Mucosa of gallbladder (tissue), 1 donor: ENCODE data around the gene FILIP1L. TPM values are rescaled to one million over a fixed set of nuclear protein-coding genes. Genes with fewer than 3 reads are reported as not detected.

Source experiments
- DNase-seq: peaks from one replicate; pipeline ENCODE4 v3.0.0-alpha.2; 2020; ENCODE audit warnings: low spot score
- total RNA-seq: library from RNA; stranded (reverse); gene quantifications from one replicate; pipeline ENCODE4 v1.2.1, GENCODE V29; 2021
- donor health status: DM: no; HTN: no; CAD: no.

Gene FILIP1L
- total RNA-seq, 1 donor from 2014 or later: 142 TPM

- no peak for DNase-seq
Observed at GRCh38 chr3:100125161-100125938, 11.0 kb upstream of the FILIP1L start.

- DNase-seq: no peak
Observed at GRCh38 chr3:100124201-100124761, 10.0 kb upstream of the FILIP1L start.

- DNase-seq: no peak
Observed at GRCh38 chr3:100123112-100123511, 8.8 kb upstream of the FILIP1L start.

- DNase-seq: no peak
Observed at GRCh38 chr3:100122321-100122720, 8.0 kb upstream of the FILIP1L start.

GRCh38 chr3:100120693-100121092 is 6.4 kb upstream of the FILIP1L start:
- no peak for DNase-seq

- no peak for DNase-seq
Observed at GRCh38 chr3:100120012-100120411, 5.7 kb upstream of the FILIP1L start.

GRCh38 chr3:100117093-100117492 is 2.8 kb upstream of the FILIP1L start:
- no peak for DNase-seq

DNA sequence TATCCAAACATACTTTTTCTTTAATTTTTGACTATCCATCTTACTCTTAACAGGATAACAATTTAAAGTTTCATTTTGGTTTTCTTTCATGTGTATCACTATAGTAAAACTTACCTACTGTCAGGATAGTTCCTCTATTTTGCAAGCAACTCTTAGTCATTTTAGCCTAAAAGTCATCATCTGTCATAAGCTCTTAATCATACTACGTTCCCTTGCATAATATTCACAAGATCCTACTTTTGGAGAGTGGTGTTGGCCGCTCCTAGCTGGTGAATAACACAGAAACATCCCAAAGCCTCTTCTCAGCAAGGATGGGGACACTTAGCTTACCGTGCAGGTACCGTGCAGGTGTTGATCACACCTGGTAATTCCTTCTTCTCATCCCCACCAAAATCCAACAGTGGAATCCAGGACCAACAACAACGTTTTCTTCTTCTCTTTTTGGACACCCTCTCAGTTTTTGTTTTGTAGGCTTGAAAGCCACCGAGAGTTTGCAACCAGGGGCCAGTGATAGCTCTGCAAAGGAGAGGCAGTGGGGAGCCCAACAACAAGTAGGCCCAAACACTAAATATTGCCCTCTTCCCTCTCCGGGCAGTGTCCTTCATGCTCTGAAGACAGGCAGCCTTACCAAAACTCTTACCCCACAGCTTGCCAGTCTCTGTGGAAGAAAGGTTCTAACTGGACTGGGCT is 433 bp downstream of the FILIP1L start:
- DNase-seq: no peak

- DNase-seq: no peak
Observed at GRCh38 chr3:100111728-100112127, 2.6 kb downstream of the FILIP1L start.

DNA sequence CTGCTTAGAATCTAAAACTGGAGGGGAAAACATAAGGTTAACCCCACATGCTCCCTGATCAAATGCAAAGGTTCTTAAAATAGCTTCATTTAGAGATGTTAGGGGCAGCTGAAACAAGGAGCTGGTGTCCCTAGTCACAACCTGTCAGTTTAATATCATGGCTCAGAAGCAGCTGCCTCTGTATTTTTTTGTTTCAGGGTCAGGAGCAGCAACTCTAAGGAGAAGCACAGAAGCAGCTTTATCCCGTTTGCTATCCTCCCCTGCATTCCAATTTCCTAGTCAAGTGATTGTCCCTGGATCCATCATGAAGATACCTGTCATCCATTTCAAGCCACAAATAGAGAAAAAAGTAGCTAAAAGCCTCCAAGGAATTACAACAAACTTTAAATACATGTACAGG is 4.1 kb downstream of the FILIP1L start:
- no peak for DNase-seq

GRCh38 chr3:100108464-100109079 is 5.7 kb downstream of the FILIP1L start:
- DNase-seq: no peak

- no peak for DNase-seq
Observed at GRCh38 chr3:100107221-100107814, 7.0 kb downstream of the FILIP1L start.

DNA sequence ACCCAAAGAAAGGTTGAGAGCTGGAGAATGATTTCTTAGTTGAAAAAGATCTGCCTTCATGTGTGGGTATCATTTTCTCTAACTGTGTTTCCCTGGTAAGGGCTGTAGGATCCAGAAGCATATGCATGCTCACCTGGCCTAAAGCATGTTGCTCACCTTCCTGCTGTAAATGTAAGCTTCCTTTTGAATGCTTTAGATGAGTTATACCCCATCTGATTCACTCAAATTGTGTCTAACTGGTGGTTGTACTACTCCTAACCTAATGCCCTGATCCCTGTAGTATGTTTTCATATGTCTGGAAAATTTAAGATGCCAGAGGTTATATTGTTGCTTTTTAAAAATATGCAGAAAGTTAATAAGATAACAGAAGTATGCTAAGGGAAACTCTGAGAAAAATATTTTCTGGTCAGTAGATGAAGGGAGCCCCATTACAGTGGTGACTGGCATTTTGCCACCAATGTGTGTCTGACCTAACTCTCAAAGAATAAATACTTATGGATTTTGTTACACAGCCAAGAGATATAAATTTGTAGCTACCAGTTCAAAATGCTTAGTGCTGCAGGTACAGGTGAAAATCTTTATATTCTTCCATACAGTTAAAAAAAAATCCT is 7.7 kb downstream of the FILIP1L start:
- DNase-seq: no peak

DNA sequence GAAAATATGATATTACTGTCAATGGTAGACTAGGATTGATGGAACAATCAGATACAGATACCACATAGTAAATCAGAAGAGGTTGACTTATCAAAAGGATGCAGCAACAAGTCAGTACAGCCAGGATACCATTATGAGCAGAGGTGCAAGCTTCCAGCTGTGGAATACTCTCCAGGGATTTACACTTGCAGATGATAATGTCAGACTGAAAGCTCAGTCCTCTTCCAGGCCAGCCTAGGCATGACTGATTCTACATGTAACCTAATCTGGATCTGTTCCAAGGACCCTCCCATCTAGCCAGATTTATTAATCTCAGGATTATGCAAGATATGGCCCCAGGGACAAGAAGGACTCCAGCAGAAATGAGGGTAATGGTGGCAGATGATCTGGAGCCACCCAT is 8.2 kb downstream of the FILIP1L start:
- DNase-seq: no peak

GRCh38 chr3:100105501-100105900 is 8.8 kb downstream of the FILIP1L start:
- no peak for DNase-seq

DNA sequence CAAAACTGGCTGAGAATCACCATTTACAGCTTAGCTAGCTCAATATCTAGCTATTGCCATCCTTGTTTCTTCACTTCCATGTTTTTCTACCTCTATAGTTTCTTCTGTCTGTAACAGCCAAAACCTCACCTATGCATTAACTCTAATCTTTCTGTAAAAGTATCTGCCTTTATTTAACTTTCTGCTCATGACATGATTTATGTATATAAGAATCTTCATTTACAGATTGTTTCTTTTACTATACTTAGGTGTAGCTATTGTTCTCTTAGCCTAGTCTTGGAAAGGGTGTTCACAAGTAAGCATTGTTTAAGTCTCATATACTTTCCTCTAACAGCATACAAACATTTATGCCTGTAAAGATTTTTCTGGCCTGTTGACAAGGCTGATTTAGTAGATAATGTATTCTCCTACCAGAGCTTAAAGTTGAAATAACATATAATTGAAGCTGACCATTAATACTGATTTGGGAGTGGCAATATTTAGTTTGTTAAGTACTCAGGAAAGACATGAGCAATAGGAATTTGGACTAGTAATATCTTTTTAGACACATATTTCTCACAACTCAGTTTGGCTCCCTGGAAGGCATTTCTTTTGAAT is 9.4 kb downstream of the FILIP1L start:
- DNase-seq: no peak

- DNase-seq: no peak
Observed at GRCh38 chr3:100104442-100104798, 9.9 kb downstream of the FILIP1L start.

DNA sequence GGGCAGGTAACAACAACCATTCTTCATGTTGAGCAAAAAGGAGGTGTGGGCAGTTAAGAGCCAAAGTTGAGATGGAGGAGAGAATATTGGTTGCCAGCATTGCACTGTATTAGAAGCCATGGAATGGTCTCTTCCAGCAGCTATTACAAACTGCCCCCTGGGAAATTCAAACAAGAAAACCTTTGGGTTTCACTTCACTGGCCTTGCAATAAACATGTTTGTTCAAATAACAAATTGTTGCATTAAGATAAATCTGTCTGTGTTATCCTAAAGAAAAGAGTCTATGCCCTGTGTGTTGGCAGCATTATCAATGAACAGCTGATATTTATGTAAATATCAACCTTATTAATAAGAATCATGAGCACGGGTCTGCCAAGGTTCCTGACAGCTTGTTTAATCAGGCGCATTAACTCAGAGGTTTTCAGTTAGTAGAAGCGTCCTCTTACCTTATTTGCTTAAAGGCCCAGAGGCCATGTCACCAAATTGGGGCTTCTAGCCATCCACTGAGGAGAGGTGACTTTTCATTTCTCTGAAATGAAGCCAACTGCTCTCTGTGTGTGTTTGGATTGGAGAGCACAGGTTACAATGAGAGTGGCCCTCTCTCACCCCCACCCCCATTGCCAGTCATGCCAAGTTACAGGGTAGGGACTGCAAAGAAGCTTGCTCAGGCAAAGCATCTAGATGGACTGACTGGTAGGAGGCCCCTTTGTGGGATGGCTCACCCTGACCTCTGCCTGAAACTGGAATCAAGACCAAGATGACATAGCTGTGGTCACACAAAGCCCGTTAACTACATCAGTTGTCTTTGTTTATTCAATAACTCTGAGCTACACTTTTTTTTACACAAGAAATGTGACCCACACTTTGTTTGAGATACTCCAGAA is 10.5 kb downstream of the FILIP1L start:
- DNase-seq: no peak

- DNase-seq: no peak
Observed at GRCh38 chr3:100102757-100103156, 11.5 kb downstream of the FILIP1L start.

- no peak for DNase-seq
Observed at GRCh38 chr3:100100425-100100824, 13.9 kb downstream of the FILIP1L start.
